ENCODE data around the gene SRBD1.

SRBD1 gene

DNA sequence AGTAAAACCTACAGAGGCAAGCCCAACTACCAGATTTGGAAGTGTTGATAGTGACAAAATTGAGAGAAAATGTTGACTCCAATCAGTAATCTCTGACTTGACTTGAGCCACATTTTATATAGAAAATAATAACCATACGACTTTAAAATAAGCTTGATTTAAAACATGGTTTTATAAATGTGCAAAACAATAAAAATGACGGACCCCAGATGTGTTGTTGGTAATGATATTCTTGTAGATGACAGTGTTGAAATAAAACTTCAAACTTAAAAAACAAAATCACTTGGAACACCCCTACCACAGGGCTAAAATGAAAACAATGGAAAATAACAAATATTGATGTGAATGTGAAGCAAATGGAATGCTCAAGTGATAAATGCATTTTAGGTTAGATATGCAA is 188.1 kb downstream of the SRBD1 start:
- WGBS, 2 experiments (ENCODE audit: insufficient coverage in 2 of 2), result no CpG with 5 or more reads among the region's 2 CpGs
- Histone ChIP-seq H3K27ac (ENCODE audit: low read depth, low read length, severe bottlenecking) (no peak overlapping the region), H3K36me3 (ENCODE audit: control insufficient read depth, insufficient read depth, low read length) (peaks cover 9% of the 10 kb centered on the region), H3K9me3 (ENCODE audit: control insufficient read depth, low read length) (no peaks in the 10 kb centered on the region), H3K4me1 (ENCODE audit: control insufficient read depth, insufficient read depth, low read length, poor library complexity, severe bottlenecking) (no peaks in the 10 kb centered on the region), H3K4me3 (ENCODE audit: extremely low read depth, insufficient read depth, low read length, poor library complexity, severe bottlenecking) (no peak overlapping the region)

DNA sequence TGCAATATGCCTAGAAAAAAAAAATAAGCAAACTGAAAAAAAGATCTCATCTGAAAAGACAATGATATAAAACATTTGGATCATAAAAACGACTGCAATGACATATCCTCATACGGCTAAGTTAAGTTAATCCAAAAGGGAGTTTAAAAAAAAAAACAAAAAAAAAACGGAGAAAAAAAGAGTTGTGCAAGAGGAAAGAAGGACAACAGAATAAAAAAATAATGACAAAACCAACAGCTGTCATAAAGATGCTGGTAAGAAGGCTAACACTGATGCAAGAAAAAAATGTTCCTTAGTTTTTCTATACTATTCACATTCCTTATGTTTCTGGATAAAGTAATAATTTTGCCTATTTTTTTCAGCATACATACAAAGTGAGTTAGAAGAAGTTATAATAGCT is 192.5 kb downstream of the SRBD1 start:
- Histone ChIP-seq H3K4me1 (ENCODE audit: control insufficient read depth, insufficient read depth, low read length, poor library complexity, severe bottlenecking) (no peaks in the 10 kb centered on the region), H3K4me3 (ENCODE audit: extremely low read depth, insufficient read depth, low read length, poor library complexity, severe bottlenecking) (no peak overlapping the region), H3K27ac (ENCODE audit: low read depth, low read length, severe bottlenecking) (no peak overlapping the region), H3K9me3 (ENCODE audit: control insufficient read depth, low read length) (no peaks in the 10 kb centered on the region), H3K36me3 (ENCODE audit: control insufficient read depth, insufficient read depth, low read length) (peaks cover 13% of the 10 kb centered on the region)
- no CpG with 5 or more reads among the region's 3 CpGs for WGBS, 2 experiments (ENCODE audit: insufficient coverage in 2 of 2)

DNA sequence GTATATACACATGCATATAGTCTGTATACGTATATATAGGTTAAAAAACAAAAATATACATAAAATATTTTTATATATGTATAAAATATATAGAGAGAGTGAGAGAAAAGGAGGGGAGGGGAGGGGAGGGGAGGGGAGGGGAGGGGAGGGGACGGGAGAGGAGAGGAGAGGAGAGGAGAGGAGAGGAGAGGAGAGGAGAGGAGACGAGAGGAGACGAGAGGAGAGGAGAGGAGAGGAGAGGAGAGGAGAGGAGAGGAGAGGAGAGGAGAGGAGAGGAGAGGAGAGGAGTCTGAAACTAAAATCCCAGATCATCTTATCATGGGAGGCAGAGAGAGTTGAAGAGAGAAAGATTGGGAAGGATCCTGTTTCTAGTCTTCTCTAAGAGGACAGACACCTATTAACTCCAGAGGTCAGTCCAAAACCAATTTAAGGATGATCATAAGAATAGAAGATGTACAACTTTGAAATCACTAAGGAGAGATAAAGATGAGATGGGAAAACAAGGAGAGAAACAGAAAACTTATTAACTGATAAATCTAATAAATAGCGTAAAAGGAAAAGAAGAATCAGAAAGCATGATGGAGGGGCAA is 195.4 kb downstream of the SRBD1 start:
- H3K4me1 ChIP-seq (ENCODE audit: control insufficient read depth, insufficient read depth, low read length, poor library complexity, severe bottlenecking), result no peaks in the 10 kb centered on the region
- no CpG with 5 or more reads among the region's 5 CpGs for WGBS, 2 experiments (ENCODE audit: insufficient coverage in 2 of 2)

DNA sequence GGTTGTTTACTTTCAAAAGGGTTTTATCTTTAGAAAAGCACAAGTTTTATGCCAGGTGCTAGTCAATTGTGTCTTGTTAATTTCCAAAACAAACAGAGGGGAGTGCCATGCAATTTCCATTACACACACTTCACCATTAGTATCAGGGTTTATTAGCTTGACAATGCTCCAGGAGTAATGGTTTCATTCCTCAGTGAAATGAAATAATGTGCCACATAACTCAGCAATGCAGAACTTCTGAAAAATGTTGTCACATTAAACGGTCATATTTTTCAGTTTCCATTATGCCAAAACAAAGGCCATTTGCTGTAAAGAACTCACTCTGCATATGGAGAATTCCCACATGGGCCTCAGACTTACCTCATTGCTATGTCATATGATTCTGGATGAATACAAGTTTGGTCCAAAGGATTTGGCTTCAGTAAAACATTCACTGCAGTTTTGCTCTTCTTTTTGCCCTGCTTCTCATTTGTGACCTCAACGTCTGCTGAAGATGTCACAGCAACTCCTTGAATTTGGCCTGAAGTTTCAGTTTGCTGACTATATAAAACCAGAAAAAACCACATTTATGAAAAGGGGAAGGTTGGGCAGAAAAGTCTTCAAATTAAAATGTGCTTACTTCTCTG is 198.2 kb downstream of the SRBD1 start:
- H3K9me3 ChIP-seq (ENCODE audit: control insufficient read depth, low read length), result no peaks in the 10 kb centered on the region
- peaks cover 20% of the 10 kb centered on the region for H3K36me3 ChIP-seq (ENCODE audit: control insufficient read depth, insufficient read depth, low read length)
- WGBS, 2 experiments (ENCODE audit: insufficient coverage in 2 of 2), result 46 to 60% methylated on average over 2 of the region's 2 CpGs
- H3K4me1 ChIP-seq (ENCODE audit: control insufficient read depth, insufficient read depth, low read length, poor library complexity, severe bottlenecking), result no peaks in the 10 kb centered on the region
- H3K27ac ChIP-seq (ENCODE audit: low read depth, low read length, severe bottlenecking), result no peak overlapping the region
- H3K4me3 ChIP-seq (ENCODE audit: extremely low read depth, insufficient read depth, low read length, poor library complexity, severe bottlenecking), result no peak overlapping the region

More for the DNA sequence above, 195.4 kb downstream of the SRBD1 start:
- Histone ChIP-seq H3K9me3 (ENCODE audit: control insufficient read depth, low read length) (no peaks in the 10 kb centered on the region), H3K27ac (ENCODE audit: low read depth, low read length, severe bottlenecking) (no peak overlapping the region), H3K36me3 (ENCODE audit: control insufficient read depth, insufficient read depth, low read length) (peaks cover 29% of the 10 kb centered on the region), H3K4me3 (ENCODE audit: extremely low read depth, insufficient read depth, low read length, poor library complexity, severe bottlenecking) (no peak overlapping the region)

DNA sequence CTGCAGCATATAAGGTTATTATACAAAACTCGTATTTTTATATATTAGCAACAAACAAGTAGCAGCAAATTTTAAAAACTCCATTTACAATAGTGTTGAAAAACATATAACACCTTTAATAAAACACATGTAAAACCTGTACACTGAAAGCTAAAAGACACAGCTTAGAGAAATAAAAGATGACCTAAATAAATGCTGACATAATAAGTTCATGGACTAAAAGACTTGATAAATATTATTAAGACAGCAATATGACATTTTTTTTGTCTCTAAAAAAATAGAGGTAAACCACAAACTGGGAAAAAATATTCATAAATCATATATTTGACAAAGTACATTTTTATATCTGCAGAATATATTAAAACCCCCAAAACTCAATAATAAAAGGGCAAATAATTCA is 201.4 kb downstream of the SRBD1 start:
- no CpG with 5 or more reads among the region's 1 CpG for WGBS, 2 experiments (ENCODE audit: insufficient coverage in 2 of 2)
- Histone ChIP-seq H3K4me3 (ENCODE audit: extremely low read depth, insufficient read depth, low read length, poor library complexity, severe bottlenecking) (no peak overlapping the region), H3K4me1 (ENCODE audit: control insufficient read depth, insufficient read depth, low read length, poor library complexity, severe bottlenecking) (no peaks in the 10 kb centered on the region), H3K9me3 (ENCODE audit: control insufficient read depth, low read length) (no peaks in the 10 kb centered on the region), H3K27ac (ENCODE audit: low read depth, low read length, severe bottlenecking) (no peak overlapping the region), H3K36me3 (ENCODE audit: control insufficient read depth, insufficient read depth, low read length) (peaks cover 16% of the 10 kb centered on the region)

DNA sequence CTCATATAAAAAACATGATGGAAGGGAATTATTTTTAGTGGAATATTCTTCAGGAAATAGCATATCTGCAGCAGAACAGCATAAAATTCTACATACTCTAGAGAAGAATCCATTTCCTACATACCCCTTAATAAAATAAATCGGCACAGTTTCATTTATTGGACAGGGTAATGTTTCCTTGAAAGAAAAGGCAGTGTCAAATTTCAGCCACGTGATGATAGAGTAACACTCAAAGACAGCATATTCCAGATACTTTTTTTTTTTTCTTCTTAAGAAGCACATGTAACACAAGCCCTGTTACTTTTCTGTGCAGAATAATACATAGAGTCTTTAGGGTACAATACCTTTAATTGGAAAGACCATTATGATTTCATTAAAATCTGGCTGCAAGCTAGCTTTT is 204.4 kb downstream of the SRBD1 start:
- peaks cover 7% of the 10 kb centered on the region for H3K36me3 ChIP-seq (ENCODE audit: control insufficient read depth, insufficient read depth, low read length)
- WGBS, 2 experiments (ENCODE audit: insufficient coverage in 2 of 2), result no CpG with 5 or more reads among the region's 2 CpGs
- no peak overlapping the region for H3K4me3 ChIP-seq (ENCODE audit: extremely low read depth, insufficient read depth, low read length, poor library complexity, severe bottlenecking)
- no peak overlapping the region for H3K27ac ChIP-seq (ENCODE audit: low read depth, low read length, severe bottlenecking)
- H3K9me3 ChIP-seq (ENCODE audit: control insufficient read depth, low read length), result no peaks in the 10 kb centered on the region
- no peaks in the 10 kb centered on the region for H3K4me1 ChIP-seq (ENCODE audit: control insufficient read depth, insufficient read depth, low read length, poor library complexity, severe bottlenecking)

DNA sequence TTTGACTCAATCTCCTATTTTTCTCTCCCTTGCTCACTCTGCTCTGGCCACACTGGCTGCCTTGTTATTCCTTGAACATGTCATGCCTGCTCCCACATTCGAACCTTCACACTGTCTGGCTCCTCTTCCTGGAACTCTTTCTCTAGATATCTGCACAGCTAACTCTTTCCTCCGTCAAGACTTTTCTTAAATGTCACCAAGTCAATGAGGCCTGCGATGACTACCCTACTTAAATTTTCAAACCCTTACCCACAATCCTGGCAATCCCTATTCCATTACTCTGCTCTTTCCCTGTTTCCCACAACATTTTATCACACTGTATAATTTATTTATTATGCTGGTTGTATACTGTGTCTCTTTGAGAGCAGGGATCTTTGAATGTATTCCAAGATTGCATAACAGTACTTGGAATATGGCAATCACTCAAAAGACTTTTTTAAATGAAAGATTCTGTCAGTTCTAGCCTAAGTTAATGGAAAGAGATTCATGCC is 206.2 kb downstream of the SRBD1 start:
- H3K27ac ChIP-seq (ENCODE audit: low read depth, low read length, severe bottlenecking), result no peak overlapping the region
- H3K4me3 ChIP-seq (ENCODE audit: extremely low read depth, insufficient read depth, low read length, poor library complexity, severe bottlenecking), result no peak overlapping the region
- 96 to 100% methylated on average over 3 of the region's 3 CpGs for WGBS, 2 experiments (ENCODE audit: insufficient coverage in 2 of 2)
- no peaks in the 10 kb centered on the region for H3K9me3 ChIP-seq (ENCODE audit: control insufficient read depth, low read length)
- H3K4me1 ChIP-seq (ENCODE audit: control insufficient read depth, insufficient read depth, low read length, poor library complexity, severe bottlenecking), result no peaks in the 10 kb centered on the region
- no peaks in the 10 kb centered on the region for H3K36me3 ChIP-seq (ENCODE audit: control insufficient read depth, insufficient read depth, low read length)

GRCh38 chr2:45403036-45403435 is 208.0 kb downstream of the SRBD1 start:
- Histone ChIP-seq H3K9me3 (ENCODE audit: control insufficient read depth, low read length) (no peaks in the 10 kb centered on the region), H3K4me1 (ENCODE audit: control insufficient read depth, insufficient read depth, low read length, poor library complexity, severe bottlenecking) (no peaks in the 10 kb centered on the region), H3K4me3 (ENCODE audit: extremely low read depth, insufficient read depth, low read length, poor library complexity, severe bottlenecking) (no peak overlapping the region), H3K27ac (ENCODE audit: low read depth, low read length, severe bottlenecking) (no peak overlapping the region), H3K36me3 (ENCODE audit: control insufficient read depth, insufficient read depth, low read length) (no peaks in the 10 kb centered on the region)

GRCh38 chr2:45401431-45401922 is 209.6 kb downstream of the SRBD1 start:
- peak overlapping the region; percentile 6 for H3K27ac ChIP-seq (ENCODE audit: low read depth, low read length, severe bottlenecking)
- no peaks in the 10 kb centered on the region for H3K36me3 ChIP-seq (ENCODE audit: control insufficient read depth, insufficient read depth, low read length)
- WGBS, 2 experiments (ENCODE audit: insufficient coverage in 2 of 2), result 89 to 96% methylated on average over 4 of the region's 5 CpGs
- H3K4me3 ChIP-seq (ENCODE audit: extremely low read depth, insufficient read depth, low read length, poor library complexity, severe bottlenecking), result no peak overlapping the region
- no peaks in the 10 kb centered on the region for H3K4me1 ChIP-seq (ENCODE audit: control insufficient read depth, insufficient read depth, low read length, poor library complexity, severe bottlenecking)
- no peaks in the 10 kb centered on the region for H3K9me3 ChIP-seq (ENCODE audit: control insufficient read depth, low read length)

DNA sequence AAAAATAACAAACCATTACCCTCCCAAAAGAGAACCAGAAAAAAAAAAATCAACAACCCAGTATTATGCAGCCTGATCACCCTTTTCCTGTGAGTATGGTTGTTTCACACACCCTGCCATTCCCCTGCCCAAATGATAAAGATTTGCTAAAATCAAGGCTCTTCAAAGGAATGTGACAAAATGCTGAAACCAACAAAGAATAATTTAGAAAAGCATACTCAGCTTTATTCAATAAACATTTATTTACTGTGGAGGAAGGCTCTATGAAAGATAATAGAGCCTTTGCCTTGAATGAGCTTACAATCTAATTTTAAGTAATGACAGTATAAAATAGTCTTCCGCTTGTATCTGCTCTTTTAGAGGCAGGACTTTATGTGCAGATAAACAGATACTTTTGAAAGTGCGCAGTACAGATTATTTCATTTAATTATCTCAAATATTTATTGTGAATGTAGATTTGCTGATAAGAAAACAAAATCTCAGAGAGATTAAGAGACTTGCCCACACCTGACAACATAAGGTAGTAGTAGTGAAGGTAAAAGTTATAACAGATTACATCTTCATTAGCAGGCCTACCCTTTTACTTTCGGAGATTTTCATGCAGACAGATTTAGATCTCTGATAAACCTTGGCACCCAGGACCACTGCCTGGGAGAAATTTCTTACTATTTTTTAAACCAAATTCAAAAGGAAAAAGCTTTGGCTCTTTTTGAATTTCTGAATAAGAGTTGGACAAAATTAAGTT is 211.9 kb downstream of the SRBD1 start:
- WGBS, 2 experiments (ENCODE audit: insufficient coverage in 2 of 2), result no CpG with 5 or more reads among the region's 3 CpGs
- H3K9me3 ChIP-seq (ENCODE audit: control insufficient read depth, low read length), result no peaks in the 10 kb centered on the region
- H3K4me3 ChIP-seq (ENCODE audit: extremely low read depth, insufficient read depth, low read length, poor library complexity, severe bottlenecking), result no peak overlapping the region
- H3K36me3 ChIP-seq (ENCODE audit: control insufficient read depth, insufficient read depth, low read length), result no peaks in the 10 kb centered on the region
- H3K27ac ChIP-seq (ENCODE audit: low read depth, low read length, severe bottlenecking), result no peak overlapping the region
- no peaks in the 10 kb centered on the region for H3K4me1 ChIP-seq (ENCODE audit: control insufficient read depth, insufficient read depth, low read length, poor library complexity, severe bottlenecking)

- Histone ChIP-seq H3K36me3 (ENCODE audit: control insufficient read depth, insufficient read depth, low read length) (no peaks in the 10 kb centered on the region), H3K9me3 (ENCODE audit: control insufficient read depth, low read length) (no peaks in the 10 kb centered on the region), H3K4me1 (ENCODE audit: control insufficient read depth, insufficient read depth, low read length, poor library complexity, severe bottlenecking) (peaks cover 1% of the 10 kb centered on the region), H3K27ac (ENCODE audit: low read depth, low read length, severe bottlenecking) (no peak overlapping the region), H3K4me3 (ENCODE audit: extremely low read depth, insufficient read depth, low read length, poor library complexity, severe bottlenecking) (no peak overlapping the region)
- no CpG with 5 or more reads among the region's 1 CpG for WGBS, 2 experiments (ENCODE audit: insufficient coverage in 2 of 2)
These were observed 213.8 kb downstream of the SRBD1 start for GRCh38 chr2:45397292-45397691.
